ENCODE measurements around the gene PAX8. TPM values are rescaled to one million over a fixed set of nuclear protein-coding genes. Genes with fewer than 3 reads are reported as not detected.

The PAX8 gene
- total RNA-seq, 1 donor from 2014 or later: 1.2 TPM

DNA sequence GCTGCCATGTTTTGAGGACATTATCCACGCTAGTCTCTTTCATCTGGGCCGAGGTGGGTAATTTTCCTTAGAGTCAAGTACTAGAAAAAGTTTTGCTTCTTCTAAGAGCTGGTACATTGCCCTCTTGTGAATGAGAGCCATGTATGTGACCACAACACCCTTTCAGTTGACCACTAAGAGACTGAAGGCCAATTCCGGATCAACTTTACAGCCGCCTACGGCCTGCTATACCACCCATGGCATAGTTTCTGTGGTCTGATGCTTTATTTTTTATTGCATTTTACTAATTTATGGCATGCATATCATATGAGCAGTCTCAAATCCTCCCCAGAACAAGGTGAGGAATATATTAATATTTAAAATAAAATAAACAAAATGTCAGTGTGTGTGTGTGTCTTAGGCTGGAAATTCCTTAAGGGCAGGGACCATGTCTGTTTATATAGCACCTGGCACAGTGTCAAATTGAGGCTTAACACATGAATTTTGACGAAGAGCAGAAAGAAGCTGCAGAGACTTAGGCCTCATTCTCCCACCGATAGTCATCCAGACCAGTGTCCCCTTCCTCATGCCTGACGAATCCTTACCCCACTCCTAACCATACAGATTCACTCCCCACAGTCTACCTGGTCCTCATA, 69.6 kb downstream of the PAX8 start:
- intact Hi-C loops (cut with DNase I): no loop called here
- H3K9me3 ChIP-seq: no peaks in the 10 kb centered on the region
- H3K27ac ChIP-seq: no peak overlapping the region
- H3K27me3 ChIP-seq (ENCODE audit: low read depth): no peaks in the 10 kb centered on the region
- H3K4me1 ChIP-seq: peaks cover 20% of the 10 kb centered on the region
- DNase-seq (no peak), ATAC-seq (no peak)
- TF ChIP-seq, protein P1, sequence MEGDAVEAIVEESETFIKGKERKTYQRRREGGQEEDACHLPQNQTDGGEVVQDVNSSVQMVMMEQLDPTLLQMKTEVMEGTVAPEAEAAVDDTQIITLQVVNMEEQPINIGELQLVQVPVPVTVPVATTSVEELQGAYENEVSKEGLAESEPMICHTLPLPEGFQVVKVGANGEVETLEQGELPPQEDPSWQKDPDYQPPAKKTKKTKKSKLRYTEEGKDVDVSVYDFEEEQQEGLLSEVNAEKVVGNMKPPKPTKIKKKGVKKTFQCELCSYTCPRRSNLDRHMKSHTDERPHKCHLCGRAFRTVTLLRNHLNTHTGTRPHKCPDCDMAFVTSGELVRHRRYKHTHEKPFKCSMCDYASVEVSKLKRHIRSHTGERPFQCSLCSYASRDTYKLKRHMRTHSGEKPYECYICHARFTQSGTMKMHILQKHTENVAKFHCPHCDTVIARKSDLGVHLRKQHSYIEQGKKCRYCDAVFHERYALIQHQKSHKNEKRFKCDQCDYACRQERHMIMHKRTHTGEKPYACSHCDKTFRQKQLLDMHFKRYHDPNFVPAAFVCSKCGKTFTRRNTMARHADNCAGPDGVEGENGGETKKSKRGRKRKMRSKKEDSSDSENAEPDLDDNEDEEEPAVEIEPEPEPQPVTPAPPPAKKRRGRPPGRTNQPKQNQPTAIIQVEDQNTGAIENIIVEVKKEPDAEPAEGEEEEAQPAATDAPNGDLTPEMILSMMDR (IDR thresholded peaks at IDR 0.05): no peak
- H3K4me3 ChIP-seq: no peak overlapping the region
- no peaks in the 10 kb centered on the region for H3K36me3 ChIP-seq

DNA sequence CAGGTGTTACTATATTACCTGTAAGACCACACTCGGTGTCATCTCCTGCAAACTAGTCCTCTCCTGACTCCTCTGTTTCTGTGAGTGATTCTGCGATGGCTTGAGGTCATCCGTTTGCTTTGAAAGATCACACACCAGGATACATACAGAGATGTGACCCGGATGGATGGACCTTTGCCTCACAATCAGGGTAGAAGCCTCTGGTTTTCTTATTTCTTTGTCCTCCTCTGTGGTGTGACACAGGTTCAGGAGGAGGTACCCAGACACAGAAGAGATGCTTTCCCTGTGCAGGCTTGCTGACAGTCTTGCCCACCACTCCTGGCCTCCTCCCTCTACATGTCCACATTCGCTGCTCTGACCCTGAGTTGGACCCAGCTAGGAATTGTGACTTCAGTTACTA, 70.3 kb downstream of the PAX8 start:
- no peak for ATAC-seq
- no peak for DNase-seq
- Histone ChIP-seq H3K27ac (no peak overlapping the region), H3K4me1 (peaks cover 20% of the 10 kb centered on the region), H3K4me3 (no peak overlapping the region), H3K9me3 (no peaks in the 10 kb centered on the region), H3K27me3 (ENCODE audit: low read depth) (no peaks in the 10 kb centered on the region), H3K36me3 (no peaks in the 10 kb centered on the region)
- intact Hi-C loops (cut with DNase I): no loop called here
- TF ChIP-seq, protein P1 (IDR thresholded peaks at IDR 0.05): no peak

DNA sequence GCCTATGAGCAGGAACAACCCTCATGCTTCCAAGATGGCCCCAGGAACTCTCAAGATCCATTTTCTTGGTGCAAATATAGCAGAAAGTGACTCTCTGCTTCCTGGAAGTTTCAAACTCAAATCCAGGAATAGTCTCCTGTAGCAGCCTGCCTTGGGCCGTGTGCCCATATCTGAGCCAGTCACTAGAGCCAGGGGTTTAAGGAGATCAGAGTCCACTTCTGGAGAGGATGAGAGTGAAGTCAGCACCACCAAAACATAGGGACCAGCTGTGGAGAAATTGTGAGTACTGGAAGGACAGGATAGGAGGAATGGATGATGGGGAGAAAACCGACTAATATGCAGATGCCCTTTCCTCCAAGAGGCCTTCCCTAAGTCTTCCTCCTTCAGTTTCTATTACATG, 71.7 kb downstream of the PAX8 start:
- DNase-seq (no peak), ATAC-seq (no peak)
- Histone ChIP-seq H3K27ac (no peak overlapping the region), H3K9me3 (no peaks in the 10 kb centered on the region), H3K27me3 (ENCODE audit: low read depth) (no peaks in the 10 kb centered on the region), H3K4me3 (no peak overlapping the region), H3K4me1 (peaks cover 14% of the 10 kb centered on the region), H3K36me3 (peaks cover 7% of the 10 kb centered on the region)
- intact Hi-C loops (cut with DNase I): no loop called here
- TF ChIP-seq, protein P1 (IDR thresholded peaks at IDR 0.05): no peak

DNA sequence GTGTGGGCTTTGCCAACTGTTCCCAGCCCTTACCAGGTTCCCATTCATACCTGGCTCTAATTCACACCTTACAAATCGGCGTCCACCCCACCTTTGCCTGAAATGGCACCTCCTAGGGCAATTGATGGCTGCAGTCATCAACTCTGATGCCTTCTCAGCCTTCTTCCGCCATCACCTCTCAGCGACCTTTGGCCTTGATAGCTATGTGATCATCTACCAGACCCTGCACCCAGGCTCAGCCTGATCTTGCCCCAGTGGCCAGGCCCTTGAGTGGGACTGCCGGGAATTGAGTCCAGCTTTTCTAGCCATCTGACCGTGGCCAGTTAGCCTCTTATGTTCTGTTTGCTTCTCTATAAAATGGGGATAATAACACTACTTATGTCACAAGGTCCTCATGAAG, 72.5 kb downstream of the PAX8 start:
- no peak for DNase-seq
- Histone ChIP-seq H3K27ac (no peak overlapping the region), H3K36me3 (peaks cover 14% of the 10 kb centered on the region), H3K4me1 (peaks cover 6% of the 10 kb centered on the region), H3K4me3 (no peak overlapping the region), H3K27me3 (ENCODE audit: low read depth) (no peaks in the 10 kb centered on the region), H3K9me3 (no peaks in the 10 kb centered on the region)
- TF ChIP-seq, protein P1 (IDR thresholded peaks at IDR 0.05): no peak
- ATAC-seq: no peak
- intact Hi-C loops (cut with DNase I): no loop called here

GRCh38 chr2:113203901-113204519, 74.7 kb downstream of the PAX8 start:
- ATAC-seq: peak; percentile 70 to 76
- peak; percentile 67 for DNase-seq
- intact Hi-C loops (cut with DNase I): no loop called here
- peaks cover 6% of the 10 kb centered on the region for H3K4me1 ChIP-seq
- no peak overlapping the region for H3K27ac ChIP-seq
- peaks cover 20% of the 10 kb centered on the region for H3K36me3 ChIP-seq
- H3K4me3 ChIP-seq: no peak overlapping the region
- H3K9me3 ChIP-seq: no peaks in the 10 kb centered on the region
- TF ChIP-seq, protein P1 (IDR thresholded peaks at IDR 0.05): peak; percentile 86
- no peaks in the 10 kb centered on the region for H3K27me3 ChIP-seq (ENCODE audit: low read depth)
